ENCODE measurements around the gene CARD14. TPM values are rescaled to one million over a fixed set of nuclear protein-coding genes. Genes with fewer than 3 reads are reported as not detected.

The CARD14 gene
- total and polyA plus RNA-seq, 2 experiments from 2014 or later = 0.08 to 0.52 TPM

DNA sequence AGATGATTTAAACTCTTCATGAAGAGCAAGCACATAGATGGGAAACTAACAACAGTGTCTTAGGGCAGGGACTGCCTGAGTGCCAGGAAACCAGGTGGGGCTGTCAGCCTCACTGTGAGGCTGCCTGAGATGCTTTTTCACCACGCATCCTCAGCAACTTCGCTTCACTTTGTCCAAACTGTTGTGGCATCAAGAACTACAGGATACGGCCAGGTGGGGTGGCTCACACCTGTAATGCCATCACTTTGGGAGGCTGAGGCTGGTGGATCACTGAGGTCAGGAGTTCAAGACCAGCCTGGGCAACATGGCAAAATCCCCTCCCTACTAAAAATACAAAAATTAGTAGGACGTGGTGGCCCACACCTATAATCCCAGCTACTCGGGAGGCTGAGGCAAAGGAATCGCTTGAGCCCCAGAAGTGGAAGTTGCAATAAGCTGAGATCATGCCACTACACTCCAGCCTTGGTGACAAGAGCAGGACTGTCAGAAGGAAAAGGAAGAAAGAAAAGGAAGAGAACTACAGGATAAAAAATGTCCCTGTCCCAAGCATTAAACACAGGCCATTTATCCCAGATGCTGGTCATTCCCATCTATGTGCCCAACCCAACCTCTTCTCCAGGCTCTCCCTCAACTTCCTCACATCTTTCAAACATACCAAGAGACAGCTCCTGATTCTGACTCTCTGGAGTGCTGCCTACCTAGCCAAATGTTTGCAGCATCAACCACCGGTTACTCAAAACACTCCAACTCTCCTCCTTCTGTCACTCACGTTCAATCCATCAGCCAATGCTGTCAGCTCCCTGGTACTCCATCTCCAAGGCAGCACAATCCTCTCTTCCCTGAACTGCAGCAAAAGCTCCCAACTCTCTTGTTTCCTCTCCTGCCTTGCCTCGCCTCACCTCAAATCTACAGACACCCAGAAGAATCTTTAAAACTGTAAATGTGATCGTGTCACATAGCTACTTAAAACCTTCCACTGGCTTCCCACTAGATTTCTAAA, 24.5 kb upstream of the CARD14 start:
- H3K4me3 Mint-ChIP-seq = peak overlapping the region; percentile 87
- peaks cover 16% of the 10 kb centered on the region for H3K4me1 ChIP-seq (ENCODE audit: insufficient read depth)
- H3K27me3 ChIP-seq (ENCODE audit: insufficient read depth) = no peaks in the 10 kb centered on the region
- H3K27ac Mint-ChIP-seq = 0 out of 2 replicates have a peak overlapping the region, but pooled peaks have one; percentile 3
- H3K4me3 ChIP-seq = peak overlapping the region; percentile 98
- TF ChIP-seq POLR2AphosphoS5 (IDR thresholded peaks at IDR 0.05; ENCODE audit: low read depth) = no peak
- no peak for TF ChIP-seq JUNB (IDR thresholded peaks at IDR 0.05; ENCODE audit: unreplicated experiment)
- TF ChIP-seq, protein P1, sequence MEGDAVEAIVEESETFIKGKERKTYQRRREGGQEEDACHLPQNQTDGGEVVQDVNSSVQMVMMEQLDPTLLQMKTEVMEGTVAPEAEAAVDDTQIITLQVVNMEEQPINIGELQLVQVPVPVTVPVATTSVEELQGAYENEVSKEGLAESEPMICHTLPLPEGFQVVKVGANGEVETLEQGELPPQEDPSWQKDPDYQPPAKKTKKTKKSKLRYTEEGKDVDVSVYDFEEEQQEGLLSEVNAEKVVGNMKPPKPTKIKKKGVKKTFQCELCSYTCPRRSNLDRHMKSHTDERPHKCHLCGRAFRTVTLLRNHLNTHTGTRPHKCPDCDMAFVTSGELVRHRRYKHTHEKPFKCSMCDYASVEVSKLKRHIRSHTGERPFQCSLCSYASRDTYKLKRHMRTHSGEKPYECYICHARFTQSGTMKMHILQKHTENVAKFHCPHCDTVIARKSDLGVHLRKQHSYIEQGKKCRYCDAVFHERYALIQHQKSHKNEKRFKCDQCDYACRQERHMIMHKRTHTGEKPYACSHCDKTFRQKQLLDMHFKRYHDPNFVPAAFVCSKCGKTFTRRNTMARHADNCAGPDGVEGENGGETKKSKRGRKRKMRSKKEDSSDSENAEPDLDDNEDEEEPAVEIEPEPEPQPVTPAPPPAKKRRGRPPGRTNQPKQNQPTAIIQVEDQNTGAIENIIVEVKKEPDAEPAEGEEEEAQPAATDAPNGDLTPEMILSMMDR (conservative IDR thresholded peaks at IDR 0.05; ENCODE audit: low read depth in 2 of 2) = no peak
- no peak for TF ChIP-seq EZH2 (IDR thresholded peaks at IDR 0.05; ENCODE audit: low read depth, unreplicated experiment)
- TF ChIP-seq STAT1 (IDR thresholded peaks at IDR 0.05; ENCODE audit: unreplicated experiment) = no peak
- no peak for TF ChIP-seq EZH2phosphoT487 (IDR thresholded peaks at IDR 0.05; ENCODE audit: unreplicated experiment)
- peaks cover 76% of the 10 kb centered on the region for H3K79me2 ChIP-seq (replicated peaks; ENCODE audit: insufficient read depth)
- H3K27me3 Mint-ChIP-seq (ENCODE audit: insufficient read depth, low read depth, poor library complexity) = peaks cover 14% of the 10 kb centered on the region
- ATAC-seq (no peak), DNase-seq (ENCODE audit: low spot score) (no peak)
- peaks cover 17% of the 10 kb centered on the region for H3K4me1 Mint-ChIP-seq
- H3K9me2 ChIP-seq (ENCODE audit: insufficient read depth) = no peaks in the 10 kb centered on the region
- 0 out of 2 replicates have a peak, but pooled peaks cover 18% of the 10 kb centered on the region for H3F3A ChIP-seq (replicated peaks; ENCODE audit: low read depth)
- H3K4me2 ChIP-seq = peak overlapping the region; percentile 97
- peaks cover 54% of the 10 kb centered on the region for H3K36me3 Mint-ChIP-seq (ENCODE audit: low read depth)
- no peak overlapping the region for H2AFZ ChIP-seq
- H4K20me1 ChIP-seq (replicated peaks; ENCODE audit: insufficient read depth) = peaks cover 54% of the 10 kb centered on the region
- H3K9me3 Mint-ChIP-seq = no peaks in the 10 kb centered on the region
- peaks cover 47% of the 10 kb centered on the region for H3K36me3 ChIP-seq (ENCODE audit: insufficient read depth)
- H3K27ac ChIP-seq (ENCODE audit: low read depth) = no peak overlapping the region

GRCh38 chr17:80146121-80147034, 23.5 kb upstream of the CARD14 start:
- H3K36me3 Mint-ChIP-seq (ENCODE audit: low read depth) = peaks cover 44% of the 10 kb centered on the region
- Histone ChIP-seq H3K4me3 (peak overlapping the region; percentile 98), H3K9me2 (ENCODE audit: insufficient read depth) (no peaks in the 10 kb centered on the region), H2AFZ (no peak overlapping the region), H3F3A (replicated peaks; ENCODE audit: low read depth) (0 out of 2 replicates have a peak, but pooled peaks cover 11% of the 10 kb centered on the region), H3K4me1 (ENCODE audit: insufficient read depth) (peaks cover 16% of the 10 kb centered on the region), H3K36me3 (ENCODE audit: insufficient read depth) (peaks cover 37% of the 10 kb centered on the region), H3K27ac (ENCODE audit: low read depth) (no peak overlapping the region), H3K4me2 (peak overlapping the region; percentile 97), H4K20me1 (replicated peaks; ENCODE audit: insufficient read depth) (peaks cover 45% of the 10 kb centered on the region), H3K27me3 (ENCODE audit: insufficient read depth) (no peaks in the 10 kb centered on the region), H3K79me2 (replicated peaks; ENCODE audit: insufficient read depth) (peaks cover 67% of the 10 kb centered on the region)
- H3K27ac Mint-ChIP-seq = peak overlapping the region; percentile 87
- TF ChIP-seq ZNF331 (CRISPR knock-in tag; IDR thresholded peaks at IDR 0.05; ENCODE audit: low read depth) (no peak), NANOG (IDR thresholded peaks at IDR 0.05; ENCODE audit: borderline replicate concordance) (no peak), CREB1 (CRISPR knock-in tag; IDR thresholded peaks at IDR 0.05; ENCODE audit: low read depth) (peak; percentile 5; the same call in 1 of the 2 replicates), POLR2AphosphoS5 (IDR thresholded peaks at IDR 0.05; ENCODE audit: low read depth) (no peak)
- peaks cover 15% of the 10 kb centered on the region for H3K27me3 Mint-ChIP-seq (ENCODE audit: insufficient read depth, low read depth, poor library complexity)
- DNase-seq (ENCODE audit: low spot score) (peak; percentile 59), ATAC-seq (peak; percentile 9)
- peak overlapping the region; percentile 87 for H3K4me3 Mint-ChIP-seq
- H3K4me1 Mint-ChIP-seq = peaks cover 23% of the 10 kb centered on the region
- H3K9me3 Mint-ChIP-seq = no peaks in the 10 kb centered on the region
